ENCODE measurements around the gene PHACTR4.
"Not testable (repeated sequence)": the region's sequence is repeated elsewhere in the genome, so short reads cannot be mapped to it uniquely, and the experiment has no call there.

Gene PHACTR4

DNA sequence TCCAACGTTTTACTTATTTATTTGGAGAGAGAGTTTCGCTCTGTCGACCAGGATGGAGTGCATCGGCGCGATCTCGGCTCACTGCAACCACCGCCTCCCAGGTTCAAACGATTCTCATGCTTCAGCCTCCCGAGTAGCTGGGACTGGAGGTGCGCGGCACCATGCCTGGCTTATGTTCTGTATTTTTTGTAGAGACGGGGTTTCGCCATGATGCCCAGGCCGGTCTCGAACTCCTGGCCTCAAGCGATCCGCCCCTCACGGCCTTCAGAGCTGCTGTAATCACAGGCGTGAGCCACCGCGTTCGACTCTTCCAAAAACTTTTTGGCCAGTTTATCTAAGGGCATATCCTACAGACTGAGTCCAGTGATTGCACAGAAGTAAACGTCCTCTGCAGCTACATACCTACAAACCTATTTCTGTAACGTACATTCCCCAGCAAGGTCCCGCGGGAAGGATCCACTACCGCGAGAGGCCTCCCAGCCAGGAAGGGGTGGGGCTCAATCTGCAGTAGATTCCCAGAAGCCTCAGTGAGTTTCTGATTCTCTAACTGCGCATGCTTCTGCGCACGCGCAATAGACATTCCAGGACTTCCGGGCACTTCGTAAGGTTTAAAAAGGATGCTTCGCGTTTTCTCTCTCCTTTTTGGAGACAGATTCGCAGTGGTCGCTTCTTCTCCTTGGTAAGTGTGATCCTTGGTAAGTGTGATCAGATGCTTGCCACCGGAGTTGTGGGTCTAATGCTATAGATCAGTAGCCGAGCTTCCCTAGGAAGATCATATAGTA lies 136.1 kb downstream of the PHACTR4 start, which contains the start of gene RCC1:
TSS of gene RCC1 (plus strand) at position 638 of the 782 bp plus-strand sequence. CDS start 23,824 bp downstream, outside the sequence.
- peak; percentile 95 for DNase-seq

DNA sequence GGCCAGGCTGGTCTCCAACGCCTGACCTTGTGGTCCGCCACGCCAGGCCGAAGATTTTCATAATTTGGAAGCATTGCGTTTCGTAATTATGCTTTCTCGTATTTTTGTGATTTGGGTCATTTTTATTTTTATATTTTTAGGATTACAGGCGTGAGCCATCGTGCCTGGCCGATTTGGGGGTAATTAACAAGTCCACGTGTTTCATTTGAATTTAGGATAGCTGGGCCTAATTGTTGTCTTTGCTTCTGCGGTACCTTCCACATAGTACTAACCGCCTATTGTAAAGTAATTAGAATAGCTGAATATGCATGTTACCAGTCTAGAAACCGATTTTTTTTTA lies 137.3 kb downstream of the PHACTR4 start:
- DNase-seq = no peak

DNA sequence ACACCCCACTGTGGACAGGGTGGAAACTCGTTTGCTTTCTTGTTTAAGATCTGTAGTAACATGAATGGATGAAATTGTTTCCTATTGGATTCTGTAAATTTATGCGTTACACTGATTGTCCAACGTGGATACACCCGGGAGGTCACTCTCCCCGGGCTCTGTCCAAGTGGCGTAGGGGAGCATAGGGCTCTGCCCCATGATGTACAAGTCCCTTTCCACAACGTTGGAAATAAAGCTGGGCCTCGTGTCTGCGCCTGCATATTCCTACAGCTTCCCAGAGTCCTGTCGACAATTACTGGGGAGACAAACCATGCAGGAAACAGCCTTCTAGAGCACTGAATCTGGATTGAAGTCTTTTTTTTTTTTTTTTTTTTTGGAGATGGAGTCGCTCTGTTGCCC lies 137.7 kb downstream of the PHACTR4 start:
- peak; percentile 88 for DNase-seq

DNA sequence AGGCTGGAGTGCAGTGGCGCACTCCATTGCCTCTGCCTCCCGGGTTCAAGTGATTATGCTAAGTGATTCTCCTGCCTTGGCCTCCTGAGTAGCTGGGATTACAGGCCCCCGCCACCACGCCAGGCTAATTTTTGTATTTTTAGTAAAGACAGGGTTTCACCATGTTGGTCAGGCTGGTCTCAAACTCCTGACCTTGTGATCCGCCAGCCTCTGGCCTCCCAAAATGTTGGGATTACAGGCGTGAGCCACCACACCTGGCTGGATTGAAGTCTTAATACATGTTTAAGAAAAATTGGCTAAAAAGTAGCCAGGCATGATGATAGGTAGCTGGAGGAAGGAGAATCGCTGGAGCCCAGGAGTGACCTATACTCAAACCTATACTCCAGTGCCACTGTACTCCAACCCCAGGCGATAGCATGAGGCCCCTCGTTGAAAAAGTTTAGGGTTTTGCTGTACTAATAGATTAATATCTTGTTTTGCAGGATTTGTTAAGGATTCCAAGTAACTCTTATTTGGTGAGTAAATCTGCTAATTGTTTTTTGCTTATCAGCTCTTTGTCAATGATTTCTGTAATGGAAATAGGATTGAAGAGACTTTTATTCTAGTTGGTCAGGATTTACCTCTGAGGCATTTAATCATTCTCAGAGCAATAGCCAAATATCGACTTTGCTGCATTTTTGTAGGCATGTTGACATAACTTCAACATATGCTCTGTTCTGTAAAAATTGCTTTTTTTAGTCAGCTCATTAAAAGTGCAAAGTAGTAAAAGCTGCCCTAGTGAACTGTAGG lies 138.3 kb downstream of the PHACTR4 start:
- DNase-seq = peak; percentile 84

DNA sequence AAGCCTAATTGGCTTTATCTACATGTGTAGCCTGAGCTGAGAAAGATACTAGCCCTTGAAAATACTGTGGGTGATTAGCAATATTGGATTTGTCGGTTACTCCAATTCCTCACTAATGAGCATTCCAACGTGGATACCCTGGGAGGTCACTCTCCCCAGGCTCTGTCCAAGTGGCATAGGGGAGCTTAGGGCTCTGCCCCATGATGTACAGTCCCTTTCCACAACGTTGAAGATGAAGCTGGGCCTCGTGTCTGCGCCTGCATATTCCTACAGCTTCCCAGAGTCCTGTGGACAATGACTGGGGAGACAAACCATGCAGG lies 138.9 kb downstream of the PHACTR4 start:
- DNase-seq = peak; percentile 83

DNA sequence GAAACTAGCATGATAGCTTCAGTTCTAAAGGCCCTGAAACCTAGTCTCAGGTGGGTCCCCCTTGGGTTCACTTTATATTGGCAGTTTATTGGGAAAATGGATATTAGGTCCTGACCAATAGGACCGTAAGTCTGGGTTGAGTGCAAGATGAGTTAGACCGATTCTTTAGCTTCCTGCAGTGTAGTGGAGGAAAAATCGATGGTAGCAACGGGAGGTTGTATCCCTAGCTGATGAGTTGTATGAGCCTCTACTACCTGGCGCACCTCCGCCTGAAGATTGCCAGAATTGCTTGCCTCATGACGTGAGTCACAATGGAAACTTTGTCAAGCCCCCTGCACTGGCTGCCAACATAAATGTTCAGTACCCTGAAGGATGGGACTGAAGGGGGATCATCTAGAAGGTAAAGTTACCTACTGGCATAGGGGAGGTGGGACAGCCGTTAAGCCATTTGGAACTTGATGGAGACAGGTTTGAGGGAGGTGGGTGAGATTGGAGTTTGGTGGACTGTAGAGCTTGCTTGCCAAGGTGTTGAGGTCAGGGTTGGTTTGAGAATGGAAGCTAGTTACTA lies 140.2 kb downstream of the PHACTR4 start:
- DNase-seq = peak; percentile 85

DNA sequence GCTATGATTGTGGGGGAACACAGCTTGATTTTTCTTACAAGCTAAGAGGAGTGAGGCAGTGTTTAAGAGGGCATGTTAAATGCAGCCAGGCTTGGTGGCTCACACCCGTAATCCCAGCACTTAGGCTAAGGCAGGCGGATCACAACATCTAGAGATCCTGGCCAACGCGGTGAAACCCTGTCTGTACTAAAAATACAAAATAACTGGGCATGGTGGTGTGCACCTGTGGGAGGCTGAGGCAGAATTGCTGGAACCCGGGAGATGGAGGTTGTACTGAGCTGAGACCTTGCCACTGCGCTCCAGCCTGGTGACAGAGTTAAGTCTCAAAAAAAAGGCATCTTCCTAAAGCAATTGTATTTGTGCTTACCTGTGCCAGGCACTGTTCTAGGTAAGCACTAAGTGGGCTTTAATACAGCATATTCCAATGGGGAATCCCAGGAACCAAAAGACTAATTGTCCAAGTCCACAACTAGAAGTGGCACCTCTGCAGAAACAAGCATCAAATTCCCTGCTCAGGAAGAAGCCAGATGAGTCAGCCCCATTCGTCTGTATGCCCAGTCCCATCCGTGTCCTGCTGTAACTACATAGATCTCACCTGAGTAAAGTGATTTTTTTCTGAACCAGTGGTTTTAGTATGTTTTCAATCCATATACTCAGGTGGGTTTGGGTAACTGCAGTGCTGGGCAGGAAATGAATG lies 140.9 kb downstream of the PHACTR4 start:
- peak; percentile 84 for DNase-seq

DNA sequence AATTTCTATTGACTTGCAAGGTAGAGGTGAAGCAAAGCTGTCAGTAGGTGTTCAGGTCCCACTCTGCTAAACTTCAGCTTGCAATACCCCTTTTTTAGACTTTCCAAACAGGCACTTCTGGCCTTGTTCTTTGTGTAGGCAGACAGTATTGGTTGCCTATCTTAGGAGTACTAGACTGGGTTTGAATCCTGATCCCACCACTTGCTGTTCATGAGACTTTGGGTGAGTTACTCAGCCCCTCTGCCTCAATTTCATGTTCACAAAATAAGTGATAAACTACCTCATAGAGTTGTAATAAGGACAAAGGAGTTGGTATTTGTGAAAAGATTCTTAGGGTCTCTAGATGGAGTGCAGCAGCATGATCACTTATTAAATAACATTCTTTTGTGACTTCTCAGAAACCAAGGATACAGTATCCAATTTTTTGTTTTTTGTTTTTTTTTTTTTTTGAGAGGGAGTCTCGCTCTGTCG lies 141.5 kb downstream of the PHACTR4 start:
- DNase-seq = peak; percentile 82

DNA sequence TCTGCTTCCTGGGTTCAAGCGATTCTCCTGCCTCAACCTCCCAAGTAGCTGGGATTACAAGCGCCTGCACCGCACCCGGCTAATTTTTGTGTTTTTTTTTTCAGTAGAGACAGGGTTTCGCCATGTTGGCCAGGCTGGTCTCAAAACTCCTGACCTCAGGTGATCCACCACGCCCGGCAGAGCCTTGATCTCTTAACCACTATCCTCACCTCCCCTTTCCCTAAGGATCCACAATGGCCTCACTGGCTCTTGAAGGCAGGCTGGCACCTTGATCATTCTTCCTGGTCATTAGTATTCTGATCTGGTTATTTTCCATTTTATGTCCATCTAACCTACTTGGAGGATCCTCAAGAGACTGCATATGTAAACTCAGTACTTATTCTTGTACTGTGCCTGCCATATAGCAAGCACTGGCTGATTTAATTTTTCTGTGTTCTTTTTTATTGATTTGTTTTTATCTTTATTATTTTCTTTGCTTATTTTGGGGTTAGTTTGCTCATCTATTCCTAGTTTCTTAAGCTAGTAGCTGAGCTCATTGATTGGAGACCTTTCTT lies 142.6 kb downstream of the PHACTR4 start:
- DNase-seq = peak; percentile 74

DNA sequence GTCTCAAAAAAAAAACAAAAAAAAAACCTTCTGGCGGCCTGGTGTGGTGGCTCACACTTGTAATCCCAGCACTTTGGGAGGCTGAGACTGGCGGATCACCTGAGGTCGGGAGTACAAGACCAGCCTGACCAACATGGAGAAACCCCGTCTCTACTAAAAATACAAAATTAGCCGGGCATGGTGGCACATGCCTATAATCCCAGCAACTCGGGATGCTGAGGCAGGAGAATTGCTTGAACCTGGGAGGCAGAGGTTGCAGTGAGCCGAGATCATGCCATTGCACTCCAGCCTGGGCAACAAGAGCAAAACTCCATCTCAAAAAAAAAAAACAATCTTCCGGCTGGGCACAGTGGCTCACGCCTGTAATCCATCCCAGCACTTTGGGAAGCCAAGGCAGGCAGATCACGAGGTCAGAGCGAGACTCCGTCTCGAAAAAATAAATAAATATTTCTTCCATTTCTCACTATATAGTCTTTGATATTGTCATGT lies 144.9 kb downstream of the PHACTR4 start:
- DNase-seq = peak; percentile 77

DNA sequence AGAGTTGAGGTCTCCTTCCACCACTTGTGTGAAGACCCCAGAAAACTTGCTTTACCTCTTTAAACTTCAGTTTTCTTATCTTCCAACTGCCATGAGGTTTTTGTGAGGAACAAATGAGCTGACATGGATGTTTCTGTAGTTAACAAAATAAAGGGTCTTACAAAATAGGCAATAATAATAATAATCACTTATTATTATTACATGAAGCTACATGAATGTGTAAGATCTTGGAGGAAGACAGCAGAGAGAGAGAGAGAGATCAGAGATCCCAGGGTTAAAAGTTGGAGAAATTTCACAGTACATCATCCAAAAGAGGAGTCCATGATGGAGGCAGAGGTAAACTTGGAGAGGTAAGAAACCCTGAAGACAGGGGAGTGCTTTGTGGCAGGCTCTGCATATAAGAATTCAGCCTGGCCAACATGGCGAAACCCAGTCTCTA lies 147.0 kb downstream of the PHACTR4 start:
- no peak for DNase-seq

DNA sequence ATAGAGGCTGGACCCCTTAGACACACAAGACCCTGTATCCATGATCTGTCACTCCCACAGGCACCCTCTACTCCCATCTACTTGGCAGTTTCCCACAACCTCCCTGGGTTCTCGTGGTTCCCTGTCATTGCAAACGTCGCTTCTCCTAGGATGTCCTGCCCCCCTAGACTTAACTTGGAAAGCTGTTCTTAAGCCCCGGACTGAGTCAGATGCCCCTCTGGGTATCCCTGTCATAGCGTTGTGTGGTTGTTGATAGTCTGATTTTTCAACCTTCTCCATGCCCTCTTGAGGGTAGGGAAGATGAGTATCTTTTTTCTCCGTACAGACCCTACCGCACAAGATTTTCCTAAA lies 148.1 kb downstream of the PHACTR4 start:
- DNase-seq = peak; percentile 67

DNA sequence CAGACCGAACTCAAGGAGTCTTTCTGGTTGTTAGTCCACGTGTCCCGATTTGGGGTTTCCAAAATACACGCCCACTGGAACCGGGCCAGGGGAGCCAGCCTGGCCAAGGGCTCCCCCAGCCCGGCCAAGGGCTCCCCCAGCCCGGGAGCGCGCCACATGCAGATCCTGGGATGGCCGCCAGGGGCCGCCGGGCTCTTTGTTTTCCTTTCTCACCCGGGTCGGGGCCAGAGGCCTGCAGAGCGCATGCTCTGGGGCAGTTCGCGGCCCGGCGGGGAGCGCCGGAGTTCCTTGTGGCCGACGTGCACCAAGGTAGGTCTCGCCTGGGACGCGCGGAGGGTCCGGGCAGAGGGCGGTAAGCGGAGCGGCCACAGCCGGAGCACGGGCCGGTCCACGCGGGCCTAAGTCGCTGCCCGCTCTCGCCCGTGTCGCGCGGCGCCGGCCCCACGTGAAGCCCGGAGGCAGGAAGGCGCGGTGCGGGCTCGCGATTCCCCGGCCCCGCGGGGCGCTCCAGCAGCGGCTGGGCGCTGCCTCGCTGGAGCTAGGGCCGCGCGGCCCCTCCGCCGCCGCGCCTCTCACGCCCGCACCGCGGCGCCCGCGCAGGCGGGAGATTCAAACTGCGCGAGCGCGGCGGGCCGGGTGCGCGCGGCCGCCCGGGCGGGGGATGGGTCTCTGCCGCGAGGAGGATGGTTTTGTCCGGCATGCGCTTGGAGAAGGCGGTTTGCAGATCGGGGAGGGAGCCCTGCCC lies 148.6 kb downstream of the PHACTR4 start:
- DNase-seq = peak; percentile 98

DNA sequence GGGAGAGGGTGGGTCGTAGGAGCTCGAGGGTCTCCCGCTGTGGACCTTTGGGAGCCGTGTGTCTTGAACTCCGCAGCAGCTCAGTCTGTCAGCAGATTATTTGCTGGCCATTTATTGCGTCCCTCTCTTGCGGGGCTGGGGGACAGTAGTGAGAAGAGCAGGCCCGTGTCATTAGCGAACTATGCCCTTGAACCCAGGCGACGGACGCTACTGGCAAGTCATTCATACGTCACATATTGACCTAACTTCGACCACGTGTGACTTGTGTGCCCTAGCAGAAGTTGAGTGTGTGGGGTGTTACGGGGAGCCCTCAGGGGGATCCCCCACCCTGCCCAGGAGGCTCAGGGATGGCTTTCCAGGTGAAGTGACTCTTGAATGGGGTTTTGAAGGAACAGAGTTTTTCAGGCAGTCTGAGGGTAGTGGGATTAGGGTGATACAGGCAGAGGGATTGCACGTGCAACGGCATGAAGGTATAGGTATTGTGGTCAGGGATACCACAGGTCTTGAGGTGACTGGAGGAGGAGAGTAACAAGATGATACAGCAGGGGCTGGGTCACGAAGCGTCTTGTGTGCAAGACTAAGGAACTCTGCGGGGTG lies 149.3 kb downstream of the PHACTR4 start:
- peak; percentile 84 for DNase-seq

DNA sequence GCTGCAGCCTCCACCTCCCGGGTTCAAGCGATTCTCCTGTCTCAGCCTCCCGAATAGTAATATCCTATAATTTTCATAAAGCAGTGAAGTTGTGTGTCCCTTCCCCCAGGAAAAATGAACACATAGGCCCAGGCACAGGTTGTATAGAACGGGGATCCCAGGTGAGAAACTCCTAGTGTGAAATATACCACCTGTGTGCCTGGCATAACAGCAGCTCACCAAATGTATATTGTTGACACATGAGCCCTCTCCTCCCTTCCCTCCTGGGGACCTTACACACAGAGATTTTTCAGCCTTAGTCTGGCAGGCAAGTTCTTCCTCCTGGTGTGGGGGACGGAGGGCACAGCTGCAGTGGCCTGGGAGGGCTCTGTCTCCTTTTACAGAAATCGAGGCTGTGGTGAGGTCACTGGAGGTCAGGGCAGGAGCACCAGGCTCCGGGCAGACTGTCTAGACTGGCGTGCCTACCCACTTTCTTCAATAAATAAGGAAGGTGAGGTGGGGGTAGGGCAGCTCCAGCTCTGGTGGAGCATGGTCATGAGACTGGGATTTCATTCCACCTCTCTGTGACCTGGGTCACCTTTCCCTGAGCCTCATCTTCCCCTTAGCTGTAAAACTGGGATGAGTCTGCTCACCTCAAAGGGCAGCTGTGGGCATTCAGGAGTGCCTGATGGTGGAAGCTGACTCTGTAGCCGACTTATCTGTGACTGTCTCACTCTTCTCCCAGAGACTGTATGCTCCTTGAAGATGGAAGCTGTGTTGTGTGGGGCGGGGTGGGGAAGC lies 150.6 kb downstream of the PHACTR4 start:
- no peak for DNase-seq

DNA sequence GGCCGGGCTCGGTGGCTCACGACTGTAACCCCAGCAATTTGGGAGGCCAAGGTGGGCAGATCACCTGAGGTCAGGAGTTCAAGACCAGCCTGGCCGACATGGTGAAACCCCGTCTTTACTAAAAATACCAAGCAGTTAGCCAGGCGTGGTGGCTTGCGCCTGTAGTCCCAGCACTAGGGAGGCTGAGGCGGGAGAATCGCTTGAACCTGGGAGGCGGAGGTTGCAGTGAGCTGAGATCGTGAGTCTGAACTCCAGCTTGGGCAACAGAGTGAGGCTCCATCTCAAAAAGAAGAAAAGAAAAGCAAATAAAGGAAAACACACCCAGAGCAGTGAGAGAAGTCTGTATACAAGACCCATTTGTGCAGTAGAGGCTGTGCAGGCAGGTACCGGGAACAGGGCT lies 151.3 kb downstream of the PHACTR4 start:
- DNase-seq = not testable (repeated sequence)

DNA sequence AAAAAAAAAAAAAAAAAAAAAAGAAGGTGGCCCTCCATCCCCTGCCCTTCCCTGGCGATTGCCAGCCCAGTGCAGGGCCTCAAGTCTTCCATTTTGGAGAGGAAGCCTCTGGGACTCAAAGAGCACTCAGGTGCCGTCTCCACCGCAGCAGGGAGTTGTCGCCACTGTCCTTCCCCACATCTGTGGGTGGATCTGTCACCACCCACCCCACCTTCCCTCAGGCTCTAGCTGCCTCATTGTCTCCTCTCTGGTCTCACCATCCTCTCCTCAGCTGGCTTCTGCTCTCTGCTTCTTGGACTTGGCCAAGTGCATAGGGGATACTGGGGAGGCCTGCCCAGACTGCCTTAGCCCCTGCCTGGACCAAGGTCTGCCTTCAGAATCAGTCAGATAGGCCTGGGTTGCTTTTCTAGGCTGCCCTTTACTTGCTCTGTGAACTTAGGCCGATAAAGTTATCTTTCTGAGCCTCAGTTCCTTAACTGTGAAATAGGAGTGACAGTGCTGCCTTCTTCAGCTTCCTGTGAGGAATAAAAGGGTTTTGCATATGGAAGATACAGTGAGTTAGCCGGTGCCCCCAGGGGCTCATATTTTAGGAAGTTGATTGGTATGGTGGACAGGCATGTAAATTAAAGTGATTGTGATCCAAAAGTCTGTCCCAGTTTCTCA lies 152.1 kb downstream of the PHACTR4 start:
- no peak for DNase-seq

DNA sequence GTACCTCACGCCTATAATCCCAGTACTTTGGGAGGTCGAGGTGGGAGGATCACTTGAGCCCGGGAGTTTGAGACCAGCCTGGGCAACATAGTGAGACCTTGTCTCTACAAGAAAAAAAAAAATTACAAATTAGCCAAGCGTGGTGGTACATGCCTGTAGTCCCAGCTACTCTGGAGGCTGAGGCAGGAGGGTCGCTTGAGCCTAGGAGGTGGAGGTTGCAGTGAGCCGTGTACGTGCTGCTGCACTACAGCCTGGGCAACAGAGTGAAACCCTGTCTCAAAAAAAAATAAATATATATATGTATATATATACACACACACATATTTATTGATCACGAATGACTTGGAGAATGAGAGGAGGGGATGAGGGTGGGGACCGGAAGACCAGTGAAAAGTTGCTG lies 153.0 kb downstream of the PHACTR4 start:
- not testable (repeated sequence) for DNase-seq

DNA sequence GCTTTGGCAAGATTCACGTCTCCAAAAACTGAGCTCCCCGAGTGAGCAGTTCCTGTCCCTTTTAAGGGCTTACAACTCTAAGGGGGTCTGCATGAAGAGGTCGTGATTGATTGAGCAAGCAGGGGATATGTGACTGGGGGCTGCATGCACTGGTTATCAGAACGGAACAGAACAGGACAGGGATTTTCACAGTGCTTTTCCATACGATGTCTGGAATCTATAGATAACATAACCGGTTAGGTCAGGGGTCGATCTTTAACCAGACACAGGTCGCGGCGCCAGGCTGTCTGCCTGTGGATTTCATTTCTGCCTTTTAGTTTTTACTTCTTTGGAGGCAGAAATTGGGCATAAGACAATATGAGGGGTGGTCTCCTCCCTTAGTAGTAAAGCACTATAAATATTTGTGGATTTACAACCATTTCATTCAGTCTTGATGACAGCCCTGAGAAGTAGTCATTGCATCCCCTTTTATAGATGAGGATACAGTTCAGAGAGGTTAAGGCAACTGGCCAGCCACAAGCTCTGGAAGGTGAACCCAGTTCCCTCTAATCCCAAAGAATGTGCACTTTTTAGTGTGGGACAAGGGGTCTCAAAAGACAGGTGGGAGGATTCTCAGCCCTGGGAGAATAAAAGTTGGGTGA lies 155.6 kb downstream of the PHACTR4 start:
- DNase-seq = not testable (repeated sequence)

DNA sequence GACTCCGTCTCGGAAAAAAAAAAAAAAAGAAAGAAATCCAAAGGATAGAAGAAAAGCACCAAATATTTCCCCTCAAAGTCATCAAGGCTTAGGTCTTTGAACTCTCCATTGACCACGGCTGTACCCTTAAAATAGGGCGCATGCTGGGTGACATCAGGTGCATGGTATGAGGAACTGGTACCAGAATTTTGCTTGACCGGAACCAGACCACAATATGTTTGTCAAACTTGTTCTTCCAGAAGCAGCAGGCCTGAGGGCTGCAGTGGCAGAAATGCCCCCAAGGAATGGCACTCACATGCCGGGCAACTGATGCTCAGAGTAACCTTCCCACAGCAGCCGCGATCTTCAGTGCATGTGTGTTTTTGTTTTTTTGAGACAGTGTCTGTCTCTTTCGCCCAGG lies 157.3 kb downstream of the PHACTR4 start:
- DNase-seq = no peak
